Karpas-422 (cell line): ENCODE results near the gene OCA2. TPM values are rescaled to one million over a fixed set of nuclear protein-coding genes. Genes with fewer than 3 reads are reported as not detected.

Experiments used
- DNase-seq: peaks from one replicate; pipeline ENCODE4 v3.0.0-alpha.2; 2015
- H2AFZ ChIP-seq: fragments of 200-600 bp; sonication (generic); 2 replicates; pipeline ENCODE4 v1.6.1; 2014; ENCODE audit warnings: antibody characterized with exemption, low read length, mixed read lengths
- H3K27ac ChIP-seq: fragments of 200-600 bp; sonication (generic); 2 replicates; pipeline ENCODE4 v1.5.1; 2014; ENCODE audit warnings: mild to moderate bottlenecking, low read length, moderate library complexity
- H3K27me3 ChIP-seq: fragments of 200-600 bp; sonication (generic); 2 replicates; pipeline ENCODE4 v1.6.1; 2014; ENCODE audit warnings: low read length, mixed read lengths
- H3K36me3 ChIP-seq: fragments of 200-600 bp; sonication (generic); 2 replicates; pipeline ENCODE4 v1.6.1; 2014; ENCODE audit warnings: low read length, mixed read lengths; ENCODE audit not compliant: insufficient read depth
- H3K4me1 ChIP-seq: fragments of 200-600 bp; sonication (generic); 2 replicates; pipeline ENCODE4 v1.6.1; 2014; ENCODE audit warnings: mild to moderate bottlenecking, low read length, mixed read lengths
- H3K4me2 ChIP-seq: fragments of 200-600 bp; sonication (generic); 2 replicates; pipeline ENCODE4 v1.6.1; 2014; ENCODE audit warnings: low read length, low read depth, mild to moderate bottlenecking; ENCODE audit not compliant: poor library complexity, severe bottlenecking
- H3K4me3 ChIP-seq: fragments of 200-600 bp; sonication (generic); 2 replicates; pipeline ENCODE4 v1.5.1; 2014; ENCODE audit warnings: mild to moderate bottlenecking, antibody characterized with exemption, low read length, mixed read lengths
- H3K79me2 ChIP-seq: fragments of 200-600 bp; sonication (generic); 2 replicates; pipeline ENCODE4 v1.6.1; 2014; ENCODE audit warnings: mild to moderate bottlenecking, low read length, mixed read lengths
- H3K9ac ChIP-seq: fragments of 200-600 bp; sonication (generic); 2 replicates; pipeline ENCODE4 v1.6.0; 2014; ENCODE audit warnings: low read length
- H3K9me2 ChIP-seq: fragments of 200-600 bp; sonication (generic), shearing (Covaris generic); replicated peaks from 2 replicates; pipeline ENCODE4 v1.6.0; 2014; ENCODE audit warnings: mild to moderate bottlenecking, low read length, moderate library complexity; ENCODE audit not compliant: insufficient read depth
- H3K9me3 ChIP-seq: fragments of 300-700, 200-600 bp; sonication (generic); 2 replicates; pipeline ENCODE4 v1.6.1; 2014; ENCODE audit warnings: low read length, mixed read lengths
- H4K20me1 ChIP-seq: fragments of 200-600 bp; sonication (generic); 2 replicates; pipeline ENCODE4 v1.6.1; 2014; ENCODE audit warnings: mild to moderate bottlenecking, antibody characterized with exemption, low read length, low read depth; ENCODE audit not compliant: insufficient read depth
- total RNA-seq: library from RNA; depleted of rRNA; stranded (reverse); fragments of >200 nt; shearing (Covaris generic); gene quantifications from 2 replicates; pipeline ENCODE4 v1.2.3, GENCODE V29; 2014; ENCODE audit warnings: low replicate concordance

The OCA2 gene
- total RNA-seq, 1 experiment from 2014 or later: not detected

DNA sequence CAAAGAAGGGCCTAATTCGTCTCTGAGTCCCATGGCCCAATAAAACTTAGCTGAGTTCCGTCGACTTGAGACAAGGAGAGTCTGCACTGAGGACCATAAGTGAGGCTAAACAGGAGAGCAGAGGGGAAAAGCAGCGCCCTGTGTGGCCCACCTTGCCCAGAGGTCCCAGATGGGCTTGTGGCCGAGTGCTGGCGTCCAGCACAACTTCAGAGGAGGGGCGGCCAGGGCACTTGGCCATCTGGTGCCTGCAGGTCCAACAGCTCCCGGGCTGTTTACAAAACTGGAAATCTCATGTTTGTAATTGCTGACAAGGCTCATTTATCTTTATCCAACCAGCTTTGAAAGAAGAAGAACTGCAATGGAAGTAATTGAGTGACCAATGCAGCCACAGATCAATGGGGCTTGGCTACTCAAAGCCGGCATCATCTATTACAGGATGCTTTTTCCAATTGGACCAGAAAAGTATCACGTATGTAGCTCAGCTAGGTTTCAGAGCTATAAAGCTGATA lies 306.3 kb downstream of the OCA2 start:
- no peak for DNase-seq
- no peaks in the 10 kb centered on the region for H3K4me1 ChIP-seq
- no peaks in the 10 kb centered on the region for H3K9me2 ChIP-seq
- no peaks in the 10 kb centered on the region for H3K27me3 ChIP-seq
- H3K79me2 ChIP-seq: no peaks in the 10 kb centered on the region
- peaks cover 33% of the 10 kb centered on the region for H3K9me3 ChIP-seq
- no peak overlapping the region for H3K9ac ChIP-seq
- H3K27ac ChIP-seq: no peak overlapping the region
- no peaks in the 10 kb centered on the region for H4K20me1 ChIP-seq
- no peak overlapping the region for H3K4me3 ChIP-seq
- H3K36me3 ChIP-seq: no peaks in the 10 kb centered on the region
- no peak overlapping the region for H2AFZ ChIP-seq
- H3K4me2 ChIP-seq: no peak overlapping the region

DNA sequence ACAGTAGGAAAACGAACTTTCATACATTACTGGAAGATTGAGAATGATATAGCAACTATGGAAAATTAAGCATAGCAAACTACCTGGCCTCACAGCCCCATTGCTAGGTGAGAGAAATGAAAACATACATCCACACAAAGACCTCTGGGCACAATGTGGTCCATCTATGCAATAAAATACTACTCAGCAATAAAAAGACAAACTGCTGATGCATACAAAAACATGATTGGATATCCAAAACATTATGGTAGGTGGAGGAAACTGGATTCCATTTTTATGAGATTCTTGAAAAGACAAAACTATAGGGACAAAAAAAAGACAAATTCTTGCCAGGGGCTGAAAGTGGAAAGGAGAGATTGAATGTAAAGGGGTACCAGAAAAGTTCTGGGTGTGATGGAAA lies 308.8 kb downstream of the OCA2 start:
- H3K27me3 ChIP-seq: no peaks in the 10 kb centered on the region
- H3K27ac ChIP-seq: no peak overlapping the region
- DNase-seq: no peak
- H3K9ac ChIP-seq: no peak overlapping the region
- no peaks in the 10 kb centered on the region for H4K20me1 ChIP-seq
- H3K9me3 ChIP-seq: peaks cover 16% of the 10 kb centered on the region
- H3K4me3 ChIP-seq: no peak overlapping the region
- no peak overlapping the region for H2AFZ ChIP-seq
- H3K4me1 ChIP-seq: no peaks in the 10 kb centered on the region
- no peaks in the 10 kb centered on the region for H3K79me2 ChIP-seq
- no peaks in the 10 kb centered on the region for H3K36me3 ChIP-seq
- no peak overlapping the region for H3K4me2 ChIP-seq
- H3K9me2 ChIP-seq: no peaks in the 10 kb centered on the region

- no peaks in the 10 kb centered on the region for H3K36me3 ChIP-seq
- H4K20me1 ChIP-seq: no peaks in the 10 kb centered on the region
- H3K4me1 ChIP-seq: no peaks in the 10 kb centered on the region
- H3K27me3 ChIP-seq: no peaks in the 10 kb centered on the region
- no peak overlapping the region for H3K27ac ChIP-seq
- H3K79me2 ChIP-seq: no peaks in the 10 kb centered on the region
- H3K4me2 ChIP-seq: no peak overlapping the region
- no peak overlapping the region for H3K9ac ChIP-seq
- peaks cover 20% of the 10 kb centered on the region for H3K9me3 ChIP-seq
- no peak overlapping the region for H2AFZ ChIP-seq
- H3K4me3 ChIP-seq: no peak overlapping the region
- no peak for DNase-seq
- no peaks in the 10 kb centered on the region for H3K9me2 ChIP-seq
These were observed 311.2 kb downstream of the OCA2 start for GRCh38 chr15:27787931-27788330.

DNA sequence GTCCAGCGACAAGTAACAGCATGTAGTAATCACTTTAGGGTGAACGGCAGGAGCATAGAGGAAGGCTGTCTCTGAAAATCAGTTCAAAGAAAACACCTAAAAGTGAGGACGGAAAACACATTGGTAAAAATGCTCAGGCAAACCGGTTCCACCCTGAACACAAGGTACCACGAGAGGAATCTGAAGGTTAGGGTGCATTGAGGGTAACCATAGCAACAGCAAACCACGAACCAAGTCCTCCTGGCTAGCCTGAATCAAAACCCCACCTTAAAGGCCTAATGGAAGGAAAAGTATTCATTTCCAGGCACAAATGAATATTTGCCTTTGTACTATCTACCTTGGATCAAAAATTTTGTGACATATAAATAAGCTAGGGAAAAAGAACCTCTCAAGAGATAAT lies 315.0 kb downstream of the OCA2 start:
- H3K27me3 ChIP-seq: no peaks in the 10 kb centered on the region
- no peak for DNase-seq
- no peak overlapping the region for H3K9ac ChIP-seq
- no peaks in the 10 kb centered on the region for H3K79me2 ChIP-seq
- peaks cover 19% of the 10 kb centered on the region for H3K9me3 ChIP-seq
- no peak overlapping the region for H3K27ac ChIP-seq
- H4K20me1 ChIP-seq: no peaks in the 10 kb centered on the region
- no peaks in the 10 kb centered on the region for H3K4me1 ChIP-seq
- H3K4me3 ChIP-seq: no peak overlapping the region
- H2AFZ ChIP-seq: no peak overlapping the region
- H3K4me2 ChIP-seq: no peak overlapping the region
- no peaks in the 10 kb centered on the region for H3K36me3 ChIP-seq
- no peaks in the 10 kb centered on the region for H3K9me2 ChIP-seq

DNA sequence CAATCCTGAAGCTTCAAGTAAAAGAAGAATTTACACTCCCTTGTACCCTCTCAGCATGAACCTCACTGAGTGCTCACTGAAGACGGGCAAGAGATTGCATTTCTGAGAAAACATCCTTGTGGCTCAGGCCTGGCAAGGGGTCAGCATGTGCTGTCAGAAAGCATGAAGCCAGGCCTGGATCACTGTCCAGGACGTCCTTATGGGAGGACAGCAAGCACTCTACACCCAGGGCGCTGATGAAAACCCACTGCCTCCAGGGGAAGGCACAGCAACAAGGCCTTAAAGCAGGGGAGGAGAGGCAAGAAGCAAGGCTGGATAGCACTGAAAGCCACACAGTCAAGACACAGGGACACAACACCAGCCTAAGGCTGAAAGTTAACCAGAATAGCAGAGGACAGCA lies 315.4 kb downstream of the OCA2 start:
- Histone ChIP-seq H3K27me3 (no peaks in the 10 kb centered on the region), H3K9me3 (peaks cover 18% of the 10 kb centered on the region), H3K9me2 (no peaks in the 10 kb centered on the region), H3K4me1 (no peaks in the 10 kb centered on the region), H3K36me3 (no peaks in the 10 kb centered on the region), H2AFZ (no peak overlapping the region), H3K9ac (no peak overlapping the region), H3K27ac (no peak overlapping the region), H4K20me1 (no peaks in the 10 kb centered on the region), H3K4me2 (no peak overlapping the region), H3K4me3 (no peak overlapping the region), H3K79me2 (no peaks in the 10 kb centered on the region)
- no peak for DNase-seq

DNA sequence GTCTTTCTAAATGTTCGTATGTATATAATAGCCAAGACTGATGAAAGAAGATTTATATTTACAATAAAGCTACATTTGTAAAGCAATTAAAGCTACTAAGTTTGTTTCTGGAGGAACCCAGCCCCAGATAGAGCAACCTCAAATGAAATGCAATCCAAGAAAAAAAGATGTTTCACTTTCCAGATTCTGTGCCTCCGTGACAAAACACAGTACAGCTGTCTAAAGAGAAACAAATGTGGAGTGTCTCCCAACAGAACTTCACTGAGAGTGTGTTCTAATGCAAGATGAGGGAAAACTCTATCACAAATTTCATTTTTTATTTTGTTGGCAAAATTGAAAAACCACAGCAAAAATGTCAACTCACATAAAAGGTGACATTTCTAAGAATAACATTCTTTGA lies 317.0 kb downstream of the OCA2 start:
- no peaks in the 10 kb centered on the region for H3K9me2 ChIP-seq
- H3K4me1 ChIP-seq: no peaks in the 10 kb centered on the region
- no peak overlapping the region for H3K27ac ChIP-seq
- peaks cover 17% of the 10 kb centered on the region for H3K9me3 ChIP-seq
- H2AFZ ChIP-seq: no peak overlapping the region
- H3K4me3 ChIP-seq: no peak overlapping the region
- DNase-seq: no peak
- H3K9ac ChIP-seq: no peak overlapping the region
- H3K27me3 ChIP-seq: no peaks in the 10 kb centered on the region
- no peaks in the 10 kb centered on the region for H3K79me2 ChIP-seq
- no peak overlapping the region for H3K4me2 ChIP-seq
- no peaks in the 10 kb centered on the region for H4K20me1 ChIP-seq
- no peaks in the 10 kb centered on the region for H3K36me3 ChIP-seq

- H3K4me3 ChIP-seq: no peak overlapping the region
- no peaks in the 10 kb centered on the region for H3K9me2 ChIP-seq
- H3K27ac ChIP-seq: no peak overlapping the region
- no peaks in the 10 kb centered on the region for H3K79me2 ChIP-seq
- H3K27me3 ChIP-seq: no peaks in the 10 kb centered on the region
- H3K4me1 ChIP-seq: no peaks in the 10 kb centered on the region
- peaks cover 29% of the 10 kb centered on the region for H3K9me3 ChIP-seq
- H3K36me3 ChIP-seq: no peaks in the 10 kb centered on the region
- DNase-seq: no peak
- no peaks in the 10 kb centered on the region for H4K20me1 ChIP-seq
- H2AFZ ChIP-seq: no peak overlapping the region
- no peak overlapping the region for H3K4me2 ChIP-seq
- H3K9ac ChIP-seq: no peak overlapping the region
These were observed 322.6 kb downstream of the OCA2 start for GRCh38 chr15:27776501-27776900.

DNA sequence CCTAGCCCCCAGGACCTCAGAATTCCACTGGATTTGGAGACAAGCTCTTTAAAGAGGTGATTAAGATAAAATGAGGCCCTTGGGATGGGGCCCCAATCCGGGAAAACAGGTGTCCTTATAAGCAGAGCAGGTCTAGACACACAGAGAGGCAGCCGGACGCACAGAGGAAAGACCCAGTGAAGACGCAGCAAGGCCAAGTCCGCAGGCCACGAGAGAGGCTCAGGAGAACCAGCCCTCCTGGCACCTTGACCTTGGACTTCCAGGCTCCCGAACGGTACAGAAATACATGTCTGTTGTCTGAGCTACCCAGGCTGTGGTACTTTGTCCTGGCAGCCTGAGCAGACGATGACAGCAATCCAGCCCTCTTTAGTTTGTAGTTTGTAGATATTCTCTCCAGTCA lies 324.5 kb downstream of the OCA2 start:
- no peak overlapping the region for H3K27ac ChIP-seq
- no peaks in the 10 kb centered on the region for H3K9me2 ChIP-seq
- no peaks in the 10 kb centered on the region for H3K27me3 ChIP-seq
- DNase-seq: no peak
- no peaks in the 10 kb centered on the region for H4K20me1 ChIP-seq
- H3K4me1 ChIP-seq: no peaks in the 10 kb centered on the region
- H3K36me3 ChIP-seq: no peaks in the 10 kb centered on the region
- H3K9me3 ChIP-seq: peaks cover 27% of the 10 kb centered on the region
- no peaks in the 10 kb centered on the region for H3K79me2 ChIP-seq
- no peak overlapping the region for H2AFZ ChIP-seq
- H3K4me2 ChIP-seq: no peak overlapping the region
- no peak overlapping the region for H3K9ac ChIP-seq
- H3K4me3 ChIP-seq: no peak overlapping the region

DNA sequence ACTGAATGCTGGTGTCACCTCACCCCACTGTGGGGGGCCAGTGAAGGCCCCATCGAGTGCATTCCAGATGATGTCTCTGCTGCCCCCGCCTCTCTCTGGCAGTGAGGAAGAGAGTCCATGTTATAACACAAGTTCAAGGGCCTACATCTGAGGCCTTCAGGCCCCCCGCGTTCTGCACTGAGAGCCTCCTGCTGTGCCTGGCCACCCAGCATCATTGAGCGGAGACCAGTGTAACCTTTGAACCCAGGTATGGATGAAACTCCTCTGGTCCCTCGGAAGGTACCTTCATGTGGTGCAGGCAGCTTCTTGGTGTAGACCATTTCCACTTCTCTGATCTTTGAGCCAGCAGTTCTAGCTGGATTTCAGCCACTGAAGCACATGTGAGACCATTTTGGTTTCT lies 324.9 kb downstream of the OCA2 start:
- Histone ChIP-seq H3K9ac (no peak overlapping the region), H3K27me3 (no peaks in the 10 kb centered on the region), H3K9me3 (peaks cover 26% of the 10 kb centered on the region), H3K4me1 (no peaks in the 10 kb centered on the region), H3K79me2 (no peaks in the 10 kb centered on the region), H2AFZ (no peak overlapping the region), H3K9me2 (no peaks in the 10 kb centered on the region), H3K36me3 (no peaks in the 10 kb centered on the region), H3K4me2 (no peak overlapping the region), H3K27ac (no peak overlapping the region), H4K20me1 (no peaks in the 10 kb centered on the region), H3K4me3 (no peak overlapping the region)
- DNase-seq: no peak
